GM12875 (cell line): ENCODE data around the gene LY9.
"Not testable (repeated sequence)": the region's sequence is repeated elsewhere in the genome, so short reads cannot be mapped to it uniquely, and the experiment has no call there.

Source experiments
- H3K4me3 ChIP-seq: one replicate; pipeline ENCODE4 v1.5.1; 2011; ENCODE audit warnings: low read depth, low read length, control low read depth
- TF ChIP-seq, protein P1 (sequence below): IDR thresholded peaks from 2 replicates; pipeline ENCODE4 v1.5.1; 2011; ENCODE audit warnings: low read depth, mild to moderate bottlenecking, control low read depth, inconsistent platforms, low read length, moderate library complexity, borderline replicate concordance; ENCODE audit not compliant: insufficient read depth

Gene LY9

DNA sequence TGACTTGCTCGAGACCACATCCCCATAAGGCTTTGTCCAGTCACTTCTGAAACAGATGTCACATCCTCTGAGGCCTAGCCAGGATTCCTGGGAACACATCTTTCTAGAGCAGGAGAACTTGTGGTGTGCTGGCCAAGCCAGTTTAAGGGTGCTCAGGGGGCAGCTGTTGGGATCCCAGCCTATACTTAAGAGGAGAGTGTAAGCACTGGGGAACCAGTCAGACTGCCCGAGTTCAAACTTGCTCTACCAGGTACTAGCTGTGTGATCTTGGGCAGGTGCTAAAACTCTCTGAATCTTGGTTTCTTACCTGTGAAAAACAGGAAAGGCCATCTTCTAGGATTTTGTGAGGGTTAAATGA, 15.6 kb upstream of the LY9 start:
- H3K4me3 ChIP-seq = no peak overlapping the region
- TF ChIP-seq, protein P1, sequence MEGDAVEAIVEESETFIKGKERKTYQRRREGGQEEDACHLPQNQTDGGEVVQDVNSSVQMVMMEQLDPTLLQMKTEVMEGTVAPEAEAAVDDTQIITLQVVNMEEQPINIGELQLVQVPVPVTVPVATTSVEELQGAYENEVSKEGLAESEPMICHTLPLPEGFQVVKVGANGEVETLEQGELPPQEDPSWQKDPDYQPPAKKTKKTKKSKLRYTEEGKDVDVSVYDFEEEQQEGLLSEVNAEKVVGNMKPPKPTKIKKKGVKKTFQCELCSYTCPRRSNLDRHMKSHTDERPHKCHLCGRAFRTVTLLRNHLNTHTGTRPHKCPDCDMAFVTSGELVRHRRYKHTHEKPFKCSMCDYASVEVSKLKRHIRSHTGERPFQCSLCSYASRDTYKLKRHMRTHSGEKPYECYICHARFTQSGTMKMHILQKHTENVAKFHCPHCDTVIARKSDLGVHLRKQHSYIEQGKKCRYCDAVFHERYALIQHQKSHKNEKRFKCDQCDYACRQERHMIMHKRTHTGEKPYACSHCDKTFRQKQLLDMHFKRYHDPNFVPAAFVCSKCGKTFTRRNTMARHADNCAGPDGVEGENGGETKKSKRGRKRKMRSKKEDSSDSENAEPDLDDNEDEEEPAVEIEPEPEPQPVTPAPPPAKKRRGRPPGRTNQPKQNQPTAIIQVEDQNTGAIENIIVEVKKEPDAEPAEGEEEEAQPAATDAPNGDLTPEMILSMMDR = no peak

DNA sequence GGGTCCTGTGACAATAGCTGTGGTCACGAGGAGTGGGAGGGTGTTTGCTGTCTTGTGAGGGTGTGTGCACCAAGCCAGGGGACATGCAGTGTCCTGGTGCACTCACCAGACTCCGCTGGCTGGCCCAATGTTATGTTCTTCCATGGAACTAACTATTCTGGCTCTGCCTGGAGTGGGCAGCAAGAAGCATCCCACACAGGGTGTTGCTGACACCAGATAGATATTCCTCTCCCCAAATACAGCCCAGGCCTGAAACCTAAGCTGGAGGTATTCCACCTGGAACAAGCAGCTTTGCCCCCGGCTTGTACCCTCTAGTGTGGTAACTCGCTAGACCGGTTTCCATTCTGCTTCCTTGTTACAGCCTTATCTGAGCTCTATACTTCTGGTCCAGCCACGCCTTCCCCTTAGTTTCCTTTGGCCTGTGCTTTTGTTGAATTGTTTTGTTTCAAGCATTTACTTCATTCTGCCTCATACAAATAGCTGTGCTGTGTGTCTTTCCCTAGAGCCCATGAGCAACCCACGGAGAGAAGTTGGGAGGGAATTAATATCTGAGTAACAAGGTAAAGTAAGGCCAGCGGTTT, 14.7 kb upstream of the LY9 start:
- no peak overlapping the region for H3K4me3 ChIP-seq
- TF ChIP-seq, protein P1 = no peak

DNA sequence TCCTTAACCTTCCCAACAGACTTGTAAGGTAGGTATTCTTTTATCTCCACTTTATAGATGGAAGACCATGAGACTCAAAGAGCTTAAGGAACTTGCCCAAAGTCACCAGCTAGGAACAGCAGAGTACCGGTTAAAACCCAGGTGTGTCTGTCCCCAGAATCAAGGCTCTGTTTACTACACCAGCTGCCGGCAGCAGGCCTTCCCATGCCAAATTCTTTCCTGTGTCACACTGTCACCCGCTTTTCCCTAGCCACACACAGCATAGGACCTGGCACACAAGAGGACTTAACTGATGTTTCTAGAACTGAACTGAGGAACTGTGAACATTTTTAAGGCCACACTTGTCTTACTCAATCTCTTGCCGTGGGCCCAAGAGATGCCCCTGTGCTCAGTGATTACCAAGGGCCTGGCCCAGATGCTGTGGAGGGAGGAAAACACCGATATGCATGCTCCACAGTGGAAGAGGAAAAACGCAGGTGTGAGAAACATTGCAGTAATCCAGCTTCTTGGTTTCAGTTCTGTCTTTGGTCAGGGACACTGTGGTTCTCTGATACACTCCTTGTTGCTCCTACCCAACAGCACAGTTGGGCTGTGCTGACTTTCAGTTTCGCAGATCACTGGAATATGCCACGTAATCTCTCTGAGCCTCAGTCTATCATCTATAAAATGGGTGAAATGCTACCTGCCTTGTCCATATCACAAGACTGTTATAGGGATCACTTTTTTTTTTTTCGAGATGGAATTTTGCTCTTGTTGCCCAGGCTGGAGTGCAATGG, 13.9 kb upstream of the LY9 start:
- TF ChIP-seq, protein P1 = no peak
- no peak overlapping the region for H3K4me3 ChIP-seq

DNA sequence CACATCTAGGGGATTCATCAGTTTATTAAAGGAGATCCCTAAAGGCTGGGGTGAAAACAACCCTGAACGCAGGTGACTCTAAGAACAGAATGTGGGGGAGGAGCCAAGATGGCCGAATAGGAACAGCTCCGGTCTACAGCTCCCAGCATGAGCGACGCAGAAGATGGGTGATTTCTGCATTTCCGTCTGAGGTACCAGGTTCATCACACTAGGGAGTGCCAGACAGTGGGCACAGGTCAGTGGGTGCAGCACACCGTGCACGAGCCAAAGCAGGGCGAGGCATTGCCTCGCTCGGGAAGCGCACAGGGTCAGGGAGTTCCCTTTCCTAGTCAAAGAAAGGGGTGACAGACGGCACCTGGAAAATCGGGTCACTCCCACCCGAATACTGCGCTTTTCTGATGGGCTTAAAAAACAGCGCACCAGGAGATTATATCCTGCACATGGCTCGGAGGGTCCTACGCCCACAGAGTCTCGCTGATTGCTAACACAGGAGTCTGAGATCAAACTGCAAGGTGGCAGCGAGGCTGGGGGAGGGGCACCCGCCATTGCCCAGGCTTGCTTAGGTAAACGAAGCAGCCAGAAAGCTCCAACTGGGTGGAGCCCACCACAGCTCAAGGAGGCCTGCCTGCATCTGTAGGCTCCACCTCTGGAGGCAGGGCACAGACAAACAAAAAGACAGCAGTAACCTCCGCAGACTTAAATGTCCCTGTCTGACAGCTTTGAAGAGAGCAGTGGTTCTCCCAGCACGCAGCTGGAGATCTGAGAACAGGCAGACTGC, 12.8 kb upstream of the LY9 start:
- not testable (repeated sequence) for H3K4me3 ChIP-seq

DNA sequence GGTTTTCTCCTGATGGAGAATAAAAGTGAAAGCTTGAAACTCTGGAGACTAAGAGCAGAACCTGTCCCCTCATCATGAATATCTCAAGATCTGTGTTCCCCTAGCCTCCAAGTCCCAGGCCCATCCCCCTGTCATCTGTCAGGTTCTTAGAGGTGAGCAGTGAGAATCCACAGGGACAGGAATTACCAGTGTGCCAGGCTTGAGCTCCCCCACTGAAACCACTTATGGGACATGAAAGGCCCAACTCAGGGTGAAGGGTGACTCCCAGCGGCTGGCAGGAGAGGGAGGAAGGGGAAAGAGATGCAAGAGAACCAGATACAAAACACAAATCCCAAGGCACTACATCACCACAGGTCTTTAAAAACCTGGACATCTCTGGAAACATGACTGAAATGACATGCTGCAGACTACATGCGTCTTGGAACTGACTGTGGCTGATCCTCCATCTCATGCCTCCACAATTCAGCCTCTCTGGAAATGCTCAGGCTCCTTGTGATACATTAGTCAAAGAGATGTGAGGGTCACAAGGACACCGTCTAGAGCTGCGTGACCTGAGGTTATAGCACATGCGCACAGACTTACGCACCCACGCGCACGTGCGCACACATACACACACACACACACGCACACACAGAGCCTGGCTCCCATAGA, 6.8 kb upstream of the LY9 start:
- no peak overlapping the region for H3K4me3 ChIP-seq
- TF ChIP-seq, protein P1 = no peak

DNA sequence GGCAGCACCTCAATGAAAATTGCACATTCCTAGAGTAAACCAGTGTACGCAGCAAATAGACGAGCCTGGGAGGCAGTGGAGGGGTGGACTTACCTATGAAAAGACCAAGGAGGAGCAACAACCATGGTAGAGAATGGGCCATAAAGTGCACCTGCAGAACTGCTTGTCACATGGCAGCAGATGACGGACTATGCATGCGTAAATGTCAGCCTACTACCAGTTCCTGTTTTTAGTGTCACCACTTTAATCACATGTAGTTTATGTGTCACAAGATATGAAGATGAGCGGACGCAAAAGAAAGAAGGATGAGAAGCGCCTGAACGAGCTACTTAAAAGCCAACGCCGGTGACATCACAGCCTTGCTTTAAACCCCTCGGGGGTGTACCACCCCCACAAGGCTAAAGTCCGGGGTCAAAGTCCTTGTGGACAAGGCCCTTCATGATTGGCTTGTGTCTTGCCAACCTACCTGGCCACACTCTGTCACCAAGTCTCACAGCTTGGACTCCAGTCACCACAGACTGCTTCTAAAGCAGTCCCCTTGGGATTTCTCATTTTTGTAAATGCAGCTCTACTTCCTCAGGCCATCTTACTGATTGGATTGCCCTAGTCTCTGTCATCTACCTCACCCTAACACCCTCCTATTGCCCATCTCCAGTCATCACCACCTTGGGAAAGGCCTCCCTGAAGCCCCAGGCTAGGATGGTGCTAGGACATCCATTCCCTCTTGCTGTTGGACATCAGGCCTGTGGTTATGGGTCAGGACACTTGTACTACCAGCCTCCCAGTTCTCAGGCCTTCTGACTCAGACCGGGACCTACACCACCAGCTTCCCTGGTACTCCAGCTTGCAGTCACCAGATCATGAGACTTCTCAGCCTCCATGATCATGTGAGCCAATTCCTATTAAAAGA, 6.0 kb upstream of the LY9 start:
- TF ChIP-seq, protein P1 = no peak
- no peak overlapping the region for H3K4me3 ChIP-seq
